Measurements from ENCODE around the gene SEMA5A. TPM values are rescaled to one million over a fixed set of nuclear protein-coding genes. Genes with fewer than 3 reads are reported as not detected.

The SEMA5A gene
- polyA plus RNA-seq, 3 donors = not detected

- Histone ChIP-seq H3K27ac (ENCODE audit: low read depth in 1 of 2, low read length in 2 of 2) (no peak overlapping the region), H3K79me2 (ENCODE audit: insufficient read depth, low read length) (no peaks in the 10 kb centered on the region), H3K4me3 (replicated peaks in 1 of 3; ENCODE audit: low read depth in 2 of 3, low read length in 3 of 3) (no peak overlapping the region), H2AFZ (ENCODE audit: insufficient read depth, low read depth, low read length, poor library complexity, severe bottlenecking) (no peak overlapping the region), H4K20me1 (ENCODE audit: insufficient read depth, low read length) (no peaks in the 10 kb centered on the region), H3K4me1 (ENCODE audit: control insufficient read depth in 1 of 2, insufficient read depth in 2 of 2, low read length in 2 of 2) (no peaks in the 10 kb centered on the region), H3K27me3 (ENCODE audit: control insufficient read depth in 2 of 2, insufficient read depth in 2 of 2, low read length in 2 of 2) (no peaks in the 10 kb centered on the region), H3K9me3 (replicated peaks in 1 of 2; ENCODE audit: control insufficient read depth in 1 of 2, insufficient read depth in 1 of 2, low read length in 2 of 2) (no peaks in the 10 kb centered on the region), H3K4me2 (replicated peaks; ENCODE audit: extremely low read depth, low read length, poor library complexity, severe bottlenecking) (no peak overlapping the region), H3K36me3 (replicated peaks in 1 of 2; ENCODE audit: control insufficient read depth in 1 of 2, insufficient read depth in 2 of 2, low read length in 2 of 2) (no peaks in the 10 kb centered on the region), H3K9ac (ENCODE audit: insufficient read depth, low read length, poor library complexity, severe bottlenecking) (no peak overlapping the region)
- Mint-ChIP-seq H3K4me1 (no peaks in the 10 kb centered on the region), H3K36me3 (no peaks in the 10 kb centered on the region), H3K9me3 (peaks cover 0 to 7% (median 3%) of the 10 kb centered on the region in 7 donors), H3K4me3 (no peak overlapping the region), H3K27me3 (ENCODE audit: low read depth in 3 of 3) (peaks cover 0 to 1% (median 0%) of the 10 kb centered on the region in 3 donors), H3K27ac (no peak overlapping the region)
- WGBS (ENCODE audit: insufficient coverage) = 52% methylated on average over 2 of the region's 4 CpGs
- intact Hi-C loops (cut with micrococcal nuclease) = no loop called here
- TF ChIP-seq, protein P1, sequence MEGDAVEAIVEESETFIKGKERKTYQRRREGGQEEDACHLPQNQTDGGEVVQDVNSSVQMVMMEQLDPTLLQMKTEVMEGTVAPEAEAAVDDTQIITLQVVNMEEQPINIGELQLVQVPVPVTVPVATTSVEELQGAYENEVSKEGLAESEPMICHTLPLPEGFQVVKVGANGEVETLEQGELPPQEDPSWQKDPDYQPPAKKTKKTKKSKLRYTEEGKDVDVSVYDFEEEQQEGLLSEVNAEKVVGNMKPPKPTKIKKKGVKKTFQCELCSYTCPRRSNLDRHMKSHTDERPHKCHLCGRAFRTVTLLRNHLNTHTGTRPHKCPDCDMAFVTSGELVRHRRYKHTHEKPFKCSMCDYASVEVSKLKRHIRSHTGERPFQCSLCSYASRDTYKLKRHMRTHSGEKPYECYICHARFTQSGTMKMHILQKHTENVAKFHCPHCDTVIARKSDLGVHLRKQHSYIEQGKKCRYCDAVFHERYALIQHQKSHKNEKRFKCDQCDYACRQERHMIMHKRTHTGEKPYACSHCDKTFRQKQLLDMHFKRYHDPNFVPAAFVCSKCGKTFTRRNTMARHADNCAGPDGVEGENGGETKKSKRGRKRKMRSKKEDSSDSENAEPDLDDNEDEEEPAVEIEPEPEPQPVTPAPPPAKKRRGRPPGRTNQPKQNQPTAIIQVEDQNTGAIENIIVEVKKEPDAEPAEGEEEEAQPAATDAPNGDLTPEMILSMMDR (IDR thresholded peaks at IDR 0.05) = no peak
- DNase-seq = no peak
These were observed 473.2 kb downstream of the SEMA5A start for GRCh38 chr5:9072701-9073100.

DNA sequence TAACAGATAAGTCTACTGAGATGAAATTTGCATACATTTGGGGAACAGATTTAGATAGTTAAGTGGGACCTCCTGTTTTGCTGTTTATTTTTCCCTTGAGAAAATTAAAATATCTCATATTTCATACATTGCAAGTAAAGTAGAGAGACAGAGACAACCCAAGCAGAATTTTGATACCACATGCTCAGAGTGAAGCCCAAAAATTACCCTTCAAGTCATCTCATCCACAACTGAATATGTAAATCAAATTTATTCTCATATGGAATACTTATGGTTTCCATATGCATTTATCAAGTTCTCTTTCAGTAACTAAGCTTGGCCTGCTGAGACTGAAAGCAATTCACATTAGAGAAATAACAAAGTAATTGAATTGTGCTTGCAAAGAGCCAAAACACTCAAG is 474.4 kb downstream of the SEMA5A start:
- Histone ChIP-seq H4K20me1 (ENCODE audit: insufficient read depth, low read length) (no peaks in the 10 kb centered on the region), H3K4me3 (replicated peaks in 1 of 3; ENCODE audit: low read depth in 2 of 3, low read length in 3 of 3) (no peak overlapping the region), H3K4me2 (replicated peaks; ENCODE audit: extremely low read depth, low read length, poor library complexity, severe bottlenecking) (no peak overlapping the region), H3K27ac (ENCODE audit: low read depth in 1 of 2, low read length in 2 of 2) (no peak overlapping the region), H3K4me1 (ENCODE audit: control insufficient read depth in 1 of 2, insufficient read depth in 2 of 2, low read length in 2 of 2) (no peaks in the 10 kb centered on the region), H3K27me3 (ENCODE audit: control insufficient read depth in 2 of 2, insufficient read depth in 2 of 2, low read length in 2 of 2) (no peaks in the 10 kb centered on the region), H3K9me3 (replicated peaks in 1 of 2; ENCODE audit: control insufficient read depth in 1 of 2, insufficient read depth in 1 of 2, low read length in 2 of 2) (no peaks in the 10 kb centered on the region), H2AFZ (ENCODE audit: insufficient read depth, low read depth, low read length, poor library complexity, severe bottlenecking) (no peak overlapping the region), H3K9ac (ENCODE audit: insufficient read depth, low read length, poor library complexity, severe bottlenecking) (no peak overlapping the region), H3K79me2 (ENCODE audit: insufficient read depth, low read length) (no peaks in the 10 kb centered on the region), H3K36me3 (replicated peaks in 1 of 2; ENCODE audit: control insufficient read depth in 1 of 2, insufficient read depth in 2 of 2, low read length in 2 of 2) (no peaks in the 10 kb centered on the region)
- intact Hi-C loops (cut with micrococcal nuclease) = no loop called here
- DNase-seq = no peak
- Mint-ChIP-seq H3K36me3 (no peaks in the 10 kb centered on the region), H3K27me3 (ENCODE audit: low read depth in 3 of 3) (peaks cover 0 to 1% (median 0%) of the 10 kb centered on the region in 3 donors), H3K4me3 (no peak overlapping the region), H3K27ac (no peak overlapping the region), H3K9me3 (peaks cover 0 to 8% (median 3%) of the 10 kb centered on the region in 7 donors), H3K4me1 (no peaks in the 10 kb centered on the region)
- TF ChIP-seq, protein P1 (IDR thresholded peaks at IDR 0.05) = no peak
